BJ (cell line): ENCODE data around the gene PGAM1. TPM values are rescaled to one million over a fixed set of nuclear protein-coding genes. Genes with fewer than 3 reads are reported as not detected.
"Not testable (repeated sequence)": the region's sequence is repeated elsewhere in the genome, so short reads cannot be mapped to it uniquely, and the experiment has no call there.

Experiments used
- CTCF ChIA-PET: fragments of 350-600 bp; formaldehyde crosslinking; extraction: SDS; loops from one replicate; lab custom pipeline; 2021; ENCODE audit warnings: antibody characterized with exemption, inconsistent platforms; lab: Yijun Ruan, JAX
- POLR2A ChIA-PET: fragments of 300-600 bp; sonication (Branson Sonifier 250); formaldehyde crosslinking; extraction: SDS; loops from one replicate; lab custom pipeline; 2021; ENCODE audit warnings: antibody characterized with exemption; lab: Charles Lee
- DNase-seq: peaks from one replicate; pipeline ENCODE4 v3.0.0-alpha.2; 2011; ENCODE audit warnings: low read depth
- H3K27me3 ChIP-seq: 2 replicates; pipeline ENCODE4 v1.6.0; 2011; ENCODE audit warnings: low read length; ENCODE audit not compliant: control insufficient read depth, insufficient read depth
- H3K36me3 ChIP-seq: 2 replicates; pipeline ENCODE4 v1.5.1; 2011; ENCODE audit warnings: low read length; ENCODE audit not compliant: control insufficient read depth, insufficient read depth
- H3K4me3 ChIP-seq: 2 replicates; pipeline ENCODE4 v1.5.1; 2011; ENCODE audit warnings: low read depth, mild to moderate bottlenecking, control low read depth, low read length
- polyA plus RNA-seq: library from polyadenylated mRNA; depleted of rRNA; stranded (reverse); fragments of >200 nt; gene quantifications from 2 replicates; pipeline ENCODE4 v1.2.3, GENCODE V29; 2011; rRNA removed
- small RNA-seq: library from RNA; depleted of rRNA; stranded (forward); fragments of <200 nt; gene quantifications from one replicate; pipeline ENCODE3, GENCODE V24; 2012; ENCODE audit warnings: low replicate concordance, low read depth; ENCODE audit not compliant: insufficient read length
- TF ChIP-seq, protein P1 (sequence below): IDR thresholded peaks from 2 replicates; pipeline ENCODE4 v1.5.1; 2011; ENCODE audit warnings: low read depth, mild to moderate bottlenecking, control low read depth, inconsistent platforms, low read length, moderate library complexity; ENCODE audit not compliant: insufficient read depth

Gene PGAM1
- polyA plus RNA-seq, 1 experiment, result 710 TPM

DNA sequence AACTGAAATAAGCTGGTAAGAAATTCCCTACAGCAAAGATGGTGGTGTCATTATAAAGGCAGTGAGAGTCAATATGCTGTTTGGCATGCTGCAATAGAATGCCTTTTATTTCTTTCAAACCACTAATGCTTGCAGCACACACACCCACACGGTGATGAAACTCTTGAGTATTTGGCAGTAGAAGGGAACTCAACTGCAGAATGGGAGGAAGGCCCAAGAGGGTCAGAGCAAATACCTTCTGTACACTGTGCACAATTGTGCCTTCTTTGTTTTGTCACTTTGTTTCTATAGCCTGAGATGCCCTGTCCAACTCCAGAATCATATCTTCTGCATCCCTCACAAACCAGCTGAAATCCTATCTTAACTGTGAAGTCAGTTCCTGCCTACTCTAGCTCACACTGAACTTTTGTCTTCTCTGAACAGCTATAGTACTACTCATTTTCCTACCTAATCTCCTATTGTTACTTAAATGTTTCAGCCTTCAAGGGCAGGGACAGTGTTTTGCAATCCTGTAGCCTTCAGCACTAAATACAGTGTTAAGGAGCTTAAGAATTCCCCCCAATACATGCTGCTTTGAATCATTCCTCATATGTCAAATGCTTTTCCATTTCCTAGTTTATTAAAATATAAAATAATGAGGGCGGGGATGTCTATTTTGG, 50.1 kb downstream of the PGAM1 start:
- peak; percentile 55 for DNase-seq
- ChIA-PET POLR2A (interaction anchor here (0.6 kb wide), 1 partner anchor 63 kb away, joined by 6 read pairs; no protein-coding TSS in a partner anchor), CTCF (interaction anchor here (1.0 to 2.7 kb wide), 5 partner anchors 12 to 78 kb away, joined by 3 to 10 read pairs (median 3); partner anchors contain the start of gene UBTD1)
- Histone ChIP-seq H3K27me3 (no peaks in the 10 kb centered on the region), H3K4me3 (no peak overlapping the region), H3K36me3 (peaks cover 14% of the 10 kb centered on the region)
- TF ChIP-seq, protein P1, sequence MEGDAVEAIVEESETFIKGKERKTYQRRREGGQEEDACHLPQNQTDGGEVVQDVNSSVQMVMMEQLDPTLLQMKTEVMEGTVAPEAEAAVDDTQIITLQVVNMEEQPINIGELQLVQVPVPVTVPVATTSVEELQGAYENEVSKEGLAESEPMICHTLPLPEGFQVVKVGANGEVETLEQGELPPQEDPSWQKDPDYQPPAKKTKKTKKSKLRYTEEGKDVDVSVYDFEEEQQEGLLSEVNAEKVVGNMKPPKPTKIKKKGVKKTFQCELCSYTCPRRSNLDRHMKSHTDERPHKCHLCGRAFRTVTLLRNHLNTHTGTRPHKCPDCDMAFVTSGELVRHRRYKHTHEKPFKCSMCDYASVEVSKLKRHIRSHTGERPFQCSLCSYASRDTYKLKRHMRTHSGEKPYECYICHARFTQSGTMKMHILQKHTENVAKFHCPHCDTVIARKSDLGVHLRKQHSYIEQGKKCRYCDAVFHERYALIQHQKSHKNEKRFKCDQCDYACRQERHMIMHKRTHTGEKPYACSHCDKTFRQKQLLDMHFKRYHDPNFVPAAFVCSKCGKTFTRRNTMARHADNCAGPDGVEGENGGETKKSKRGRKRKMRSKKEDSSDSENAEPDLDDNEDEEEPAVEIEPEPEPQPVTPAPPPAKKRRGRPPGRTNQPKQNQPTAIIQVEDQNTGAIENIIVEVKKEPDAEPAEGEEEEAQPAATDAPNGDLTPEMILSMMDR, result no peak

DNA sequence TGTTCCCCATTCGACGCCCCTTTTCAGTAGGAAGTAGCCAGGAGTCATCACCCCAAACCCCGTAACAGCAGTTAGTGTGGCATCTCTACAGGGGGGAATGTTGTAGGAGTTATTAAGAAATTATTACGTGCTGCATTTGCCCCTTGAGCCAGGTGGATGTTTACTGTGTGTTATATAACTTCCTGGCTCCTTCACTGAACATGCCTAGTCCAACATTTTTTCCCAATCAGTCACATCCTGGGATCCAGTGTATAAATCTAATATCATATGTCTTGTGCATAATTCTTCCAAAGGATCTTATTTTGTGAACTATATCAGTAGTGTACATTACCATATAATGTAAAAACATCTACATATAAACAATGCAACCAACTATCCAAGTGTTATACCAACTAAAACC, 53.4 kb downstream of the PGAM1 start:
- POLR2A ChIA-PET, H3K4me3 ChIP-seq, H3K36me3 ChIP-seq, H3K27me3 ChIP-seq, DNase-seq, CTCF ChIA-PET: not testable (repeated sequence)

DNA sequence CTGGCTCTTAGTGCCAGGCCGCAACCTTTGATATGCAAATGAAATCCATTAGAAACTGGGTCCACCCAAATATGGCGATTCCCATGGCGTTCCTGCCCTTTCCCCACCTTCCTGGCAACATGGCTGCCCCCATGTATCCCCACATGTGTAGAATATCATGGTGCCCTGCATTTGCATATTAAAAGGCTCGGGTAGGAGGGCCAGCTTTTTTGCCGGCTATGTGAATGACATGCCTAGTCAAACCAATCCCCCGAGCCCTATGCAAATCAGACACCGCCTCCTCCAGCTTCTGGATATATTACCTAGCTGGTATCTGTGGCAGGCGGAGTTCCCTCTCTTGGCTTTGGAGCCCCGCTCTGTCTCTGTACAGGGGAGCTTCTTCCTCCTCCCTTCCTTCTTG, 53.9 kb downstream of the PGAM1 start:
- H3K4me3 ChIP-seq, result no peak overlapping the region
- ChIA-PET POLR2A (no interaction called here), CTCF (no interaction called here)
- TF ChIP-seq, protein P1, result no peak
- H3K36me3 ChIP-seq, result peaks cover 10% of the 10 kb centered on the region
- no peak for DNase-seq
- H3K27me3 ChIP-seq, result no peaks in the 10 kb centered on the region

DNA sequence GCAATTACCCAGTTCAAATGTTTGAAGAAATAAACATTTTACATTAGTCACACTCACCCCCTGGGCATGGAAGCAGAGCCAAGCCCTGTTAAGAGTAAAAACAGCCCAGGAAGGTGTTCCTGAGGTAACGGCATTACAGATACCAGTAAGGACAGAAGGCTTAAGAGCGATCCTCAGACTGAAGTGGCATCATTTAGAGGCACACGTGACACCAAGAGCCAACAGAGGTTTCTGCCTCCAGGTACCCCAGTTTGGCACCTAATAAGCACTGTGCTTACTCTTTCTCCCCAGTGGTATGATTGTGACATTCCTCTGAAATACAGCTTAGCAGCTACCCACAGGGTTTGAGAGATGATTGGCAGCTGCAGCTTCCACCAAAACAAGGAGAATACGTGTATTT, 55.1 kb downstream of the PGAM1 start:
- Histone ChIP-seq H3K27me3 (no peaks in the 10 kb centered on the region), H3K36me3 (peaks cover 10% of the 10 kb centered on the region), H3K4me3 (no peak overlapping the region)
- DNase-seq, result no peak
- POLR2A ChIA-PET, result no interaction called here
- TF ChIP-seq, protein P1, result no peak
- CTCF ChIA-PET, result interaction anchor here (1.4 to 2.1 kb wide), 3 partner anchors 16 to 73 kb away, joined by 4 to 7 read pairs (median 5); no protein-coding TSS in a partner anchor

- H3K4me3 ChIP-seq, result no peak overlapping the region
- no peak for DNase-seq
- no peaks in the 10 kb centered on the region for H3K27me3 ChIP-seq
- H3K36me3 ChIP-seq, result peaks cover 6% of the 10 kb centered on the region
- CTCF ChIA-PET, result interaction anchor here (1.8 to 2.1 kb wide), 2 partner anchors 17 to 72 kb away, joined by 5 to 7 read pairs; no protein-coding TSS in a partner anchor
- TF ChIP-seq, protein P1, result no peak
- POLR2A ChIA-PET, result no interaction called here
These were observed 56.4 kb downstream of the PGAM1 start for GRCh38 chr10:97482381-97482780.

Small RNA genes lying within 50 kb of the gene (small RNA-seq; reads per million reads assigned to genes)
- gene RF00019, result not detected

Other genes with a start within 250 kb of the PGAM1 start
- 0.01 and 0.02 TPM in 2 replicates for gene SLIT1, start 240.2 kb upstream of the PGAM1 start, polyA plus RNA-seq
- 2.4 and 4.9 TPM in 2 replicates for gene ARHGAP19, start 133.6 kb upstream of the PGAM1 start, polyA plus RNA-seq
- 1.1 and 1.2 TPM in 2 replicates for gene FRAT1, start 106.9 kb upstream of the PGAM1 start, polyA plus RNA-seq
- gene FRAT2, start 91.5 kb upstream of the PGAM1 start, polyA plus RNA-seq, result 1.8 and 2.9 TPM in 2 replicates
- 9.3 and 16.3 TPM in 2 replicates for gene RRP12, start 24.9 kb upstream of the PGAM1 start, polyA plus RNA-seq
- 49.4 and 58.9 TPM in 2 replicates for gene EXOSC1, start 19.8 kb downstream of the PGAM1 start, polyA plus RNA-seq
- gene ZDHHC16, start 20.0 kb downstream of the PGAM1 start, polyA plus RNA-seq, result 89.3 and 101 TPM in 2 replicates
- 71.1 and 97.5 TPM in 2 replicates for gene MMS19, start 72.2 kb downstream of the PGAM1 start, polyA plus RNA-seq
- gene UBTD1, start 72.7 kb downstream of the PGAM1 start, polyA plus RNA-seq, result 22.7 and 39.0 TPM in 2 replicates
- gene ANKRD2, start 146.6 kb downstream of the PGAM1 start, polyA plus RNA-seq, result 0.16 and 0.37 TPM in 2 replicates
- 0.17 and 0.23 TPM in 2 replicates for gene HOGA1, start 158.2 kb downstream of the PGAM1 start, polyA plus RNA-seq
- not detected in 2 replicates for gene C10orf62, start 163.5 kb downstream of the PGAM1 start, polyA plus RNA-seq
- 13.8 and 16.4 TPM in 2 replicates for gene MORN4, start 207.3 kb downstream of the PGAM1 start, polyA plus RNA-seq
- 29.3 and 34.6 TPM in 2 replicates for gene PI4K2A, start 214.5 kb downstream of the PGAM1 start, polyA plus RNA-seq